Chondrocyte (in vitro differentiated cells): Measurements from ENCODE around the gene SLC24A4. TPM values are rescaled to one million over a fixed set of nuclear protein-coding genes. Genes with fewer than 3 reads are reported as not detected.

Experiments
- DNase-seq: peaks from one replicate; pipeline ENCODE4 v3.0.0; 2021; ENCODE audit warnings: mixed read lengths, low spot score
- H3K27ac Mint-ChIP-seq: one replicate; pipeline ENCODE4 v1.8.0; 2021; ENCODE audit warnings: mild to moderate bottlenecking, moderate library complexity, mixed read lengths; ENCODE audit not compliant: unreplicated experiment
- H3K27me3 Mint-ChIP-seq: 2 replicates; pipeline ENCODE4 v1.8.0; 2021; ENCODE audit warnings: low read depth, mixed read lengths
- H3K36me3 Mint-ChIP-seq: 2 replicates; pipeline ENCODE4 v1.8.0; 2021; ENCODE audit warnings: low read depth, mixed read lengths
- H3K4me1 Mint-ChIP-seq: 2 replicates; pipeline ENCODE4 v1.8.0; 2021; ENCODE audit warnings: low read depth, mild to moderate bottlenecking, mixed read lengths
- H3K4me3 Mint-ChIP-seq: one replicate; pipeline ENCODE4 v1.8.0; 2021; ENCODE audit warnings: mild to moderate bottlenecking, moderate library complexity, mixed read lengths; ENCODE audit not compliant: unreplicated experiment
- H3K9me3 Mint-ChIP-seq: 2 replicates; pipeline ENCODE4 v1.8.0; 2021; ENCODE audit warnings: low read depth, mixed read lengths
- total RNA-seq: library from RNA; stranded (reverse); gene quantifications from 3 replicates; pipeline ENCODE4 v1.2.1, GENCODE V29; 2021
- TF ChIP-seq, protein P1 (sequence below): fragments of 200-600 bp; sonication (generic); IDR thresholded peaks from 2 replicates; pipeline ENCODE4 v1.5.0; 2021; ENCODE audit warnings: antibody characterized with exemption, mild to moderate bottlenecking, moderate library complexity

The SLC24A4 gene
- total RNA-seq, 1 donor from 2014 or later, result 0.37 TPM

- Mint-ChIP-seq H3K27ac (no peak overlapping the region), H3K4me1 (no peaks in the 10 kb centered on the region), H3K9me3 (peaks cover 7% of the 10 kb centered on the region), H3K27me3 (peaks cover 3% of the 10 kb centered on the region), H3K36me3 (no peaks in the 10 kb centered on the region), H3K4me3 (no peak overlapping the region)
- TF ChIP-seq, protein P1, sequence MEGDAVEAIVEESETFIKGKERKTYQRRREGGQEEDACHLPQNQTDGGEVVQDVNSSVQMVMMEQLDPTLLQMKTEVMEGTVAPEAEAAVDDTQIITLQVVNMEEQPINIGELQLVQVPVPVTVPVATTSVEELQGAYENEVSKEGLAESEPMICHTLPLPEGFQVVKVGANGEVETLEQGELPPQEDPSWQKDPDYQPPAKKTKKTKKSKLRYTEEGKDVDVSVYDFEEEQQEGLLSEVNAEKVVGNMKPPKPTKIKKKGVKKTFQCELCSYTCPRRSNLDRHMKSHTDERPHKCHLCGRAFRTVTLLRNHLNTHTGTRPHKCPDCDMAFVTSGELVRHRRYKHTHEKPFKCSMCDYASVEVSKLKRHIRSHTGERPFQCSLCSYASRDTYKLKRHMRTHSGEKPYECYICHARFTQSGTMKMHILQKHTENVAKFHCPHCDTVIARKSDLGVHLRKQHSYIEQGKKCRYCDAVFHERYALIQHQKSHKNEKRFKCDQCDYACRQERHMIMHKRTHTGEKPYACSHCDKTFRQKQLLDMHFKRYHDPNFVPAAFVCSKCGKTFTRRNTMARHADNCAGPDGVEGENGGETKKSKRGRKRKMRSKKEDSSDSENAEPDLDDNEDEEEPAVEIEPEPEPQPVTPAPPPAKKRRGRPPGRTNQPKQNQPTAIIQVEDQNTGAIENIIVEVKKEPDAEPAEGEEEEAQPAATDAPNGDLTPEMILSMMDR, result no peak
- DNase-seq, result no peak
These were observed 42.3 kb upstream of the SLC24A4 start for GRCh38 chr14:92280554-92281262.

- Mint-ChIP-seq H3K9me3 (peaks cover 7% of the 10 kb centered on the region), H3K4me3 (no peak overlapping the region), H3K27ac (no peak overlapping the region), H3K4me1 (no peaks in the 10 kb centered on the region), H3K36me3 (no peaks in the 10 kb centered on the region), H3K27me3 (peaks cover 5% of the 10 kb centered on the region)
- TF ChIP-seq, protein P1, result no peak
- DNase-seq, result no peak
These were observed 40.3 kb upstream of the SLC24A4 start for GRCh38 chr14:92282669-92283068.

- TF ChIP-seq, protein P1, result no peak
- Mint-ChIP-seq H3K36me3 (no peaks in the 10 kb centered on the region), H3K4me1 (no peaks in the 10 kb centered on the region), H3K27ac (no peak overlapping the region), H3K4me3 (no peak overlapping the region), H3K9me3 (peaks cover 7% of the 10 kb centered on the region), H3K27me3 (peaks cover 18% of the 10 kb centered on the region)
- no peak for DNase-seq
These were observed 37.7 kb upstream of the SLC24A4 start for GRCh38 chr14:92285311-92285710.

DNA sequence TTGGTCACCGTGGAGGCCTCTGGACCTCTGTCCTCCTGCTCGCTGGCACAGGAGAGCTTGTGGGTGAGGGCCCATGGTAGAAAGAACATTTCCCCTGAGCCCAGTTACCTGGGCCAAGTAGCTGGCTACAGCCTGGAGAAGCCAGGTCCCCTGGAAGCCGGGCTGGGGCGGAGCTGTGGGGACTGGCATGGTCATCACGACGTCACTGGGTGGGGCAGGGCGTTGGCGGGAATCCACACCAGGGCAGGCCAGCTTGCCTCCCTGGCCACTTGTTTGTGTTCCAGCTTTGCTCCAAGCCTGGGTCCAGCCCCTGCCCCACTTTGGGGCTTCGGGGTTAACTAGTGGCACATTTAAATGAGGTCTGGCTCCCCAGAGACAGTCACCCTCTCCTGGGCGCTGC lies 35.0 kb upstream of the SLC24A4 start:
- H3K27ac Mint-ChIP-seq, result no peak overlapping the region
- peaks cover 3% of the 10 kb centered on the region for H3K9me3 Mint-ChIP-seq
- no peak overlapping the region for H3K4me3 Mint-ChIP-seq
- no peak for DNase-seq
- no peaks in the 10 kb centered on the region for H3K36me3 Mint-ChIP-seq
- peaks cover 34% of the 10 kb centered on the region for H3K27me3 Mint-ChIP-seq
- TF ChIP-seq, protein P1, result no peak
- no peaks in the 10 kb centered on the region for H3K4me1 Mint-ChIP-seq

- H3K27me3 Mint-ChIP-seq, result peaks cover 38% of the 10 kb centered on the region
- no peaks in the 10 kb centered on the region for H3K4me1 Mint-ChIP-seq
- TF ChIP-seq, protein P1, result no peak
- peaks cover 3% of the 10 kb centered on the region for H3K9me3 Mint-ChIP-seq
- no peak overlapping the region for H3K27ac Mint-ChIP-seq
- no peak for DNase-seq
- H3K4me3 Mint-ChIP-seq, result no peak overlapping the region
- H3K36me3 Mint-ChIP-seq, result no peaks in the 10 kb centered on the region
These were observed 33.8 kb upstream of the SLC24A4 start for GRCh38 chr14:92288994-92289660.
